ENCODE measurements around the gene EPS8. TPM values are rescaled to one million over a fixed set of nuclear protein-coding genes. Genes with fewer than 3 reads are reported as not detected.

Gene EPS8
- total and polyA plus RNA-seq, 2 experiments from 2014 or later: 43.1 to 83.2 TPM

DNA sequence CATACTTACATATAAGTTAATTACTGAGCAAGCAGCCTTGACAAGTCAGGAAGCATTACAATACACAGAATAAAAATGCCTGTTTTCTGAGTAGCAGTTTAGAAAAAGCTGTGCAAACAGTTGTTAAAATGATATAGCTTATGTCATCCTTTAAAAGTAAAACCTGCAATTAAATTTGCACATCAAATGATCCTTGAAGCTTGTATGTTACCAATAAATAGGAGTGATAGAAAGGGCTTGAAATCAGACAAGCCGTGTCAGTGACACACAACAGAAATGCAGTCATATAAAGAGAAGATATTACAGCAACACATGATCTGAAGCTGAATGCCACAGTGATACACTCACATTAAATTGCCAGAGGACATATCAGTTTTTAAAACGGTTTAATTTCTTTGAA is 70.0 kb downstream of the EPS8 start:
- Histone ChIP-seq H3K4me2 (no peak overlapping the region), H3K9me2 (replicated peaks; ENCODE audit: insufficient read depth) (no peaks in the 10 kb centered on the region), H3K4me3 (no peak overlapping the region), H2AFZ (no peak overlapping the region), H3K4me1 (ENCODE audit: insufficient read depth) (no peaks in the 10 kb centered on the region), H3K36me3 (replicated peaks; ENCODE audit: insufficient read depth, low read depth) (no peaks in the 10 kb centered on the region), H3K79me2 (peaks cover 86% of the 10 kb centered on the region), H3K9me3 (ENCODE audit: low read depth) (no peaks in the 10 kb centered on the region), H3K27ac (no peak overlapping the region), H4K20me1 (ENCODE audit: insufficient read depth, poor library complexity, severe bottlenecking) (peaks cover 4% of the 10 kb centered on the region), H3K27me3 (no peaks in the 10 kb centered on the region)
- no peak for DNase-seq (ENCODE audit: low spot score)
- 54% methylated on average over 2 of the region's 2 CpGs for WGBS (ENCODE audit: low lambda C conversion rate, missing lambda C conversion rate)
- no peak for TF ChIP-seq EZH2phosphoT487 (IDR thresholded peaks at IDR 0.05; ENCODE audit: low read depth, severe bottlenecking, unreplicated experiment)
- no peak for TF ChIP-seq EZH2 (IDR thresholded peaks at IDR 0.05; ENCODE audit: borderline replicate concordance)
- TF ChIP-seq, protein P1, sequence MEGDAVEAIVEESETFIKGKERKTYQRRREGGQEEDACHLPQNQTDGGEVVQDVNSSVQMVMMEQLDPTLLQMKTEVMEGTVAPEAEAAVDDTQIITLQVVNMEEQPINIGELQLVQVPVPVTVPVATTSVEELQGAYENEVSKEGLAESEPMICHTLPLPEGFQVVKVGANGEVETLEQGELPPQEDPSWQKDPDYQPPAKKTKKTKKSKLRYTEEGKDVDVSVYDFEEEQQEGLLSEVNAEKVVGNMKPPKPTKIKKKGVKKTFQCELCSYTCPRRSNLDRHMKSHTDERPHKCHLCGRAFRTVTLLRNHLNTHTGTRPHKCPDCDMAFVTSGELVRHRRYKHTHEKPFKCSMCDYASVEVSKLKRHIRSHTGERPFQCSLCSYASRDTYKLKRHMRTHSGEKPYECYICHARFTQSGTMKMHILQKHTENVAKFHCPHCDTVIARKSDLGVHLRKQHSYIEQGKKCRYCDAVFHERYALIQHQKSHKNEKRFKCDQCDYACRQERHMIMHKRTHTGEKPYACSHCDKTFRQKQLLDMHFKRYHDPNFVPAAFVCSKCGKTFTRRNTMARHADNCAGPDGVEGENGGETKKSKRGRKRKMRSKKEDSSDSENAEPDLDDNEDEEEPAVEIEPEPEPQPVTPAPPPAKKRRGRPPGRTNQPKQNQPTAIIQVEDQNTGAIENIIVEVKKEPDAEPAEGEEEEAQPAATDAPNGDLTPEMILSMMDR (IDR thresholded peaks at IDR 0.05; ENCODE audit: poor library complexity): no peak

- DNase-seq (ENCODE audit: low spot score): no peak
- no peaks in the 10 kb centered on the region for H3K36me3 ChIP-seq (replicated peaks; ENCODE audit: insufficient read depth, low read depth)
- no peaks in the 10 kb centered on the region for H3K9me3 ChIP-seq (ENCODE audit: low read depth)
- no peak overlapping the region for H3K27ac ChIP-seq
- peaks cover 84% of the 10 kb centered on the region for H3K79me2 ChIP-seq
- 100% methylated on average over 1 of the region's 1 CpG for WGBS (ENCODE audit: low lambda C conversion rate, missing lambda C conversion rate)
- no peak overlapping the region for H3K4me2 ChIP-seq
- TF ChIP-seq EZH2phosphoT487 (IDR thresholded peaks at IDR 0.05; ENCODE audit: low read depth, severe bottlenecking, unreplicated experiment) (no peak), EZH2 (IDR thresholded peaks at IDR 0.05; ENCODE audit: borderline replicate concordance) (no peak)
- TF ChIP-seq, protein P1 (IDR thresholded peaks at IDR 0.05; ENCODE audit: poor library complexity): no peak
- no peaks in the 10 kb centered on the region for H3K27me3 ChIP-seq
- no peaks in the 10 kb centered on the region for H3K9me2 ChIP-seq (replicated peaks; ENCODE audit: insufficient read depth)
- no peak overlapping the region for H2AFZ ChIP-seq
- H3K4me1 ChIP-seq (ENCODE audit: insufficient read depth): no peaks in the 10 kb centered on the region
- H3K4me3 ChIP-seq: no peak overlapping the region
- peaks cover 4% of the 10 kb centered on the region for H4K20me1 ChIP-seq (ENCODE audit: insufficient read depth, poor library complexity, severe bottlenecking)
These were observed 71.1 kb downstream of the EPS8 start for GRCh38 chr12:15717940-15718567.

DNA sequence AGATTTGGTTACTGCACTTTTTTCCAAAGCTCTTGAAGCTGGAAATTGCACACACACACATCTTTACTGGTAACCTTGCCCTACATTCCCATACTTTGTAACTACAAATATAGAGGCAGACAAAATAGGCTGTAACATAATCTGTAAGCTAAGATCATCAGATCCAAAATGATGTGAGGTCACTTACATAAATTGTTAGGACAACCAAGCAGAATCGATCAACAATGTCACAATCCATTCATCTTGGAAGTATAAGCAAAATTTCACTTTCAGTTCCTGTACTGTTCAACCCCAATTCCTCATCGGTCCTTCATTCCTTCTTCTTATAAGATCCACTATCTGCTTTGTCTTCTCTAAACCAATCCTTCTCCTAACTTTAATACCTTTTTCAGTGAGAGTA is 72.6 kb downstream of the EPS8 start:
- H3K9me3 ChIP-seq (ENCODE audit: low read depth): no peaks in the 10 kb centered on the region
- no peaks in the 10 kb centered on the region for H3K36me3 ChIP-seq (replicated peaks; ENCODE audit: insufficient read depth, low read depth)
- no peaks in the 10 kb centered on the region for H3K9me2 ChIP-seq (replicated peaks; ENCODE audit: insufficient read depth)
- H3K79me2 ChIP-seq: peaks cover 86% of the 10 kb centered on the region
- no peak overlapping the region for H2AFZ ChIP-seq
- TF ChIP-seq EZH2phosphoT487 (IDR thresholded peaks at IDR 0.05; ENCODE audit: low read depth, severe bottlenecking, unreplicated experiment) (no peak), EZH2 (IDR thresholded peaks at IDR 0.05; ENCODE audit: borderline replicate concordance) (no peak)
- TF ChIP-seq, protein P1 (IDR thresholded peaks at IDR 0.05; ENCODE audit: poor library complexity): no peak
- H4K20me1 ChIP-seq (ENCODE audit: insufficient read depth, poor library complexity, severe bottlenecking): peaks cover 4% of the 10 kb centered on the region
- no peaks in the 10 kb centered on the region for H3K27me3 ChIP-seq
- H3K27ac ChIP-seq: no peak overlapping the region
- no peak overlapping the region for H3K4me3 ChIP-seq
- DNase-seq (ENCODE audit: low spot score): no peak
- no peak overlapping the region for H3K4me2 ChIP-seq
- 97% methylated on average over 2 of the region's 2 CpGs for WGBS (ENCODE audit: low lambda C conversion rate, missing lambda C conversion rate)
- no peaks in the 10 kb centered on the region for H3K4me1 ChIP-seq (ENCODE audit: insufficient read depth)
